ENCODE data around the gene MED13L.

MED13L gene

GRCh38 chr12:116201359-116201758 lies 76.1 kb downstream of the MED13L start:
- peaks cover 4% of the 10 kb centered on the region for H3K36me3 ChIP-seq (ENCODE audit: insufficient read depth, insufficient read length, low read length)
- no peak overlapping the region for H3K4me3 ChIP-seq (ENCODE audit: insufficient read length, low read depth)

GRCh38 chr12:116200812-116201211 lies 76.7 kb downstream of the MED13L start:
- no peak for DNase-seq (ENCODE audit: low read depth, low spot score)
- no peak overlapping the region for H3K4me3 ChIP-seq (ENCODE audit: insufficient read length, low read depth)
- no peak overlapping the region for H3K9ac ChIP-seq (ENCODE audit: insufficient read length, low read depth)
- no peak for TF ChIP-seq ZNF274 (IDR thresholded peaks at IDR 0.05; ENCODE audit: low read depth, low read length)
- no peak for TF ChIP-seq SUZ12 (IDR thresholded peaks at IDR 0.05; ENCODE audit: extremely low read depth, insufficient read depth, insufficient read length)
- TF ChIP-seq YY1 (IDR thresholded peaks at IDR 0.05; ENCODE audit: insufficient read depth, insufficient read length), result no peak
- H3K9me3 ChIP-seq (ENCODE audit: insufficient read depth, low read length), result no peaks in the 10 kb centered on the region
- H3K27me3 ChIP-seq (ENCODE audit: insufficient read depth, insufficient read length), result no peaks in the 10 kb centered on the region
- peaks cover 4% of the 10 kb centered on the region for H3K36me3 ChIP-seq (ENCODE audit: insufficient read depth, insufficient read length, low read length)
- no peaks in the 10 kb centered on the region for H3K4me1 ChIP-seq (ENCODE audit: insufficient read depth, insufficient read length)

More at GRCh38 chr12:116201359-116201758, 76.1 kb downstream of the MED13L start:
- DNase-seq (ENCODE audit: low read depth, low spot score), result no peak
- no peaks in the 10 kb centered on the region for H3K27me3 ChIP-seq (ENCODE audit: insufficient read depth, insufficient read length)
- H3K9ac ChIP-seq (ENCODE audit: insufficient read length, low read depth), result no peak overlapping the region
- no peaks in the 10 kb centered on the region for H3K9me3 ChIP-seq (ENCODE audit: insufficient read depth, low read length)
- H3K4me1 ChIP-seq (ENCODE audit: insufficient read depth, insufficient read length), result no peaks in the 10 kb centered on the region
- no peak for TF ChIP-seq SUZ12 (IDR thresholded peaks at IDR 0.05; ENCODE audit: extremely low read depth, insufficient read depth, insufficient read length)
- TF ChIP-seq YY1 (IDR thresholded peaks at IDR 0.05; ENCODE audit: insufficient read depth, insufficient read length), result no peak
- TF ChIP-seq ZNF274 (IDR thresholded peaks at IDR 0.05; ENCODE audit: low read depth, low read length), result no peak

GRCh38 chr12:116199160-116199706 lies 78.3 kb downstream of the MED13L start:
- no peak for DNase-seq (ENCODE audit: low read depth, low spot score)
- H3K27me3 ChIP-seq (ENCODE audit: insufficient read depth, insufficient read length), result no peaks in the 10 kb centered on the region
- no peaks in the 10 kb centered on the region for H3K9me3 ChIP-seq (ENCODE audit: insufficient read depth, low read length)
- TF ChIP-seq SUZ12 (IDR thresholded peaks at IDR 0.05; ENCODE audit: extremely low read depth, insufficient read depth, insufficient read length) (no peak), YY1 (IDR thresholded peaks at IDR 0.05; ENCODE audit: insufficient read depth, insufficient read length) (no peak), ZNF274 (IDR thresholded peaks at IDR 0.05; ENCODE audit: low read depth, low read length) (no peak)
- no peak overlapping the region for H3K9ac ChIP-seq (ENCODE audit: insufficient read length, low read depth)
- H3K4me3 ChIP-seq (ENCODE audit: insufficient read length, low read depth), result no peak overlapping the region
- no peaks in the 10 kb centered on the region for H3K36me3 ChIP-seq (ENCODE audit: insufficient read depth, insufficient read length, low read length)
- no peaks in the 10 kb centered on the region for H3K4me1 ChIP-seq (ENCODE audit: insufficient read depth, insufficient read length)

DNA sequence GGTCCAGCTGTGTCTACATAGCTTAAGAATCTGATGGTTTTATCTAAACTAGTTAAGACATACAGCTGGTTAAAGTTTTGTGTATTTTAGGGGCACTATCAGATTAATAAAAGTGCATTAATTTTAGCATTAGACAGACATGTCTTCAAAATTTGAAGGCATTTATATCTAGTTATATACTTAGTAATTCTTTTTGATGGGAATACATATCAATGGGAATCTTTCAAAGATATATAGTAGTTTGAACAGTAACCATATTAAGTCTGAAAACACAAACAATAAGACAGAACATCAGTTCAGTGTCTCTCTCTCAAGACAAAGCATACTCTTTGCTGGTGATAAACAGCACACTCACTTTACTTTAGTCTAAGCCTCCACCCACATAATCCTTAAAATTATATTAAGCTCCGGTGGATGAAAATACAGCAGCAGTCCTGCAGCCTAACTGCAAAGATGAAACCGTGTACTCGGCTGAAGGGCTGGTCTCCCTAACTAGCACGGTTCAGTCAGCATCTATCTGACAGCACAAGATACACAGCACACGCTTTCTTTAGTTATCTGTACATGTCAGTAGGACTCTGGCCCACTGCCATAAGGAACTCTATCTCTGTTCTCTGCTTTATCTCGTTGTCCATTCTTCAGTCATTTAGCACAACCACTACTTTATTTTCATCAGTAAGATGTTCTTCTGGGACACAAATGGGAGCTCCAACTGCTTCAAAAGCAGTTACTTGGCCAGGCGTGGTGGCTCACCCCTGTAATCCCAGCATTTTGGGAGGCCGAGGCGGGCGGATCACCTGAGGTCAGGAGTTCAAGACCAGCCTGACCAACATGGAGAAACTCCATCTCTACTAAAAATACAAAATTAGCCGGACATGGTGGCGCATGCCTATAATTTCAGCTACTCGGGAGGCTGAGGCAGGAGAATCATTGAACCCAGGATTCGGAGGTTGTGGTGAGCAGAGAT lies 80.5 kb downstream of the MED13L start:
- no peak for DNase-seq (ENCODE audit: low read depth, low spot score)
- H3K27me3 ChIP-seq (ENCODE audit: insufficient read depth, insufficient read length), result no peaks in the 10 kb centered on the region
- H3K9me3 ChIP-seq (ENCODE audit: insufficient read depth, low read length), result no peaks in the 10 kb centered on the region
- no peak overlapping the region for H3K9ac ChIP-seq (ENCODE audit: insufficient read length, low read depth)
- H3K4me3 ChIP-seq (ENCODE audit: insufficient read length, low read depth), result no peak overlapping the region
- H3K36me3 ChIP-seq (ENCODE audit: insufficient read depth, insufficient read length, low read length), result no peaks in the 10 kb centered on the region
- no peaks in the 10 kb centered on the region for H3K4me1 ChIP-seq (ENCODE audit: insufficient read depth, insufficient read length)
- TF ChIP-seq YY1 (IDR thresholded peaks at IDR 0.05; ENCODE audit: insufficient read depth, insufficient read length) (no peak), SUZ12 (IDR thresholded peaks at IDR 0.05; ENCODE audit: extremely low read depth, insufficient read depth, insufficient read length) (no peak), ZNF274 (IDR thresholded peaks at IDR 0.05; ENCODE audit: low read depth, low read length) (no peak)

DNA sequence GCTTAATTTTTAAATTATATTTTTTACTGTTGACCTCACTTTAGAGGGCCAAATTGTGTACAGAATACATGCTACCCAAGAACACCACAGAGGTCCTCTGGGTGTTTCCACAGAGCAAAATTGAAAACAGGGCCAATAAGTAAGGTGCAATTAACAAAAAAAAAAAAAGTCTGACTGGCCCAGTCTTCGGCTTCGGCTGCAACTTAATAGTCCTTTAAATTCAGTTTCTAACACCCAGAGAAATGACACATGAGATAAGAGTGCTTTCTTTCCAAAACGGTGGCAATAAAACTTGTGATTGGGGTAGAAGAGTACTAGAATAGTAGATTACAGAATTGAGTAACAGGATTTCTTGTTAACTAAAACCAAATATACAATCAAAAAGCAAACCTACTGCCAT lies 81.3 kb downstream of the MED13L start:
- TF ChIP-seq ZNF274 (IDR thresholded peaks at IDR 0.05; ENCODE audit: low read depth, low read length) (no peak), SUZ12 (IDR thresholded peaks at IDR 0.05; ENCODE audit: extremely low read depth, insufficient read depth, insufficient read length) (no peak), YY1 (IDR thresholded peaks at IDR 0.05; ENCODE audit: insufficient read depth, insufficient read length) (no peak)
- Histone ChIP-seq H3K9ac (ENCODE audit: insufficient read length, low read depth) (no peak overlapping the region), H3K4me3 (ENCODE audit: insufficient read length, low read depth) (no peak overlapping the region)

DNA sequence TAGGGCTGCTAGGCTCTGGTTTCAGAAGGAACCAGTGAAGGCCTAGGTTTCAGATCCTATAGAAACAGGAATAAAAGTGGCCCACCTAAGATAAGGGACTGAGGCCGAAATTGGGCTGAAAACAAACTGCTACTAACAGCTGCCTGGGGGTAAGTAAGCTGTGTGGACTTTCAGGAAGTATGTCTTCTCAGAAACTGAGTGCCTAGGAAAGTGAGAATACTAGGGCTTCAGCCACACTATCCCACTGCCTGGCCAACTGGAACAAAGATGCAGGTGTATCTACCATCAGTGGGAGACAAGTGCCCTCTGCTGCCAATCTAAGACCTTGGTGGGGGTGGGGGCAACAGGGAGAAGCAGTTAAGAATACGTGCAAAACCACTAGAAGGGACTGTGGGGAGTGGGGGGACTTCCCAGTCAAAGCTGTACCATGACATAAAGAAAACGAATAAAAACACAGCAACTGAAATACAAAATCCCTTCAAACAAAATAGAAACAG lies 82.5 kb downstream of the MED13L start:
- H3K4me3 ChIP-seq (ENCODE audit: insufficient read length, low read depth), result no peak overlapping the region
- H3K27me3 ChIP-seq (ENCODE audit: insufficient read depth, insufficient read length), result no peaks in the 10 kb centered on the region
- no peaks in the 10 kb centered on the region for H3K36me3 ChIP-seq (ENCODE audit: insufficient read depth, insufficient read length, low read length)
- H3K9ac ChIP-seq (ENCODE audit: insufficient read length, low read depth), result no peak overlapping the region
- no peaks in the 10 kb centered on the region for H3K4me1 ChIP-seq (ENCODE audit: insufficient read depth, insufficient read length)
- H3K9me3 ChIP-seq (ENCODE audit: insufficient read depth, low read length), result no peaks in the 10 kb centered on the region
- TF ChIP-seq YY1 (IDR thresholded peaks at IDR 0.05; ENCODE audit: insufficient read depth, insufficient read length), result no peak
- no peak for TF ChIP-seq ZNF274 (IDR thresholded peaks at IDR 0.05; ENCODE audit: low read depth, low read length)
- no peak for TF ChIP-seq SUZ12 (IDR thresholded peaks at IDR 0.05; ENCODE audit: extremely low read depth, insufficient read depth, insufficient read length)
- no peak for DNase-seq (ENCODE audit: low read depth, low spot score)

More for the DNA sequence above, 81.3 kb downstream of the MED13L start:
- DNase-seq (ENCODE audit: low read depth, low spot score), result no peak
- no peaks in the 10 kb centered on the region for H3K36me3 ChIP-seq (ENCODE audit: insufficient read depth, insufficient read length, low read length)
- no peaks in the 10 kb centered on the region for H3K4me1 ChIP-seq (ENCODE audit: insufficient read depth, insufficient read length)
- H3K27me3 ChIP-seq (ENCODE audit: insufficient read depth, insufficient read length), result no peaks in the 10 kb centered on the region
- no peaks in the 10 kb centered on the region for H3K9me3 ChIP-seq (ENCODE audit: insufficient read depth, low read length)

DNA sequence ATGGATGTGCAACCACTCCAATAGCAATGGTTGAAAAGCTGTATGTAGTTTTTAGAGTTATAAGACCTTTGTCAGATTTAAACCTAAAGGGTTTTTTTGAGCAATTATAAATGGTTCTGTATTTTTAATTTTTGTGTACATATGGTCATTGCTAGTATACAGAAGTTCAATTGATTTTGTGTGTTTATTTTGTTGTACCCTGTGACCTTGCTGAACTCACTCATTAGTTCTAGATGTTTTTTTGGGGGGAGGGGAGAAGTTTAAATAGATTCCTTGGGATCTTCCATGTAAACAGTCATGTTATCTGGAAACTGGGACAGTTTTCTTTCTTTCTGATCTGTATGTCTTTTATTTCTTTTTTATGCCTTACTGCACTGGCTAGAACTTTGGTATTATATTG lies 87.8 kb downstream of the MED13L start:
- Histone ChIP-seq H3K9ac (ENCODE audit: insufficient read length, low read depth) (no peak overlapping the region), H3K27me3 (ENCODE audit: insufficient read depth, insufficient read length) (no peaks in the 10 kb centered on the region), H3K4me1 (ENCODE audit: insufficient read depth, insufficient read length) (no peaks in the 10 kb centered on the region), H3K9me3 (ENCODE audit: insufficient read depth, low read length) (no peaks in the 10 kb centered on the region), H3K4me3 (ENCODE audit: insufficient read length, low read depth) (no peak overlapping the region), H3K36me3 (ENCODE audit: insufficient read depth, insufficient read length, low read length) (no peaks in the 10 kb centered on the region)
- no peak for TF ChIP-seq ZNF274 (IDR thresholded peaks at IDR 0.05; ENCODE audit: low read depth, low read length)
- no peak for TF ChIP-seq YY1 (IDR thresholded peaks at IDR 0.05; ENCODE audit: insufficient read depth, insufficient read length)
- TF ChIP-seq SUZ12 (IDR thresholded peaks at IDR 0.05; ENCODE audit: extremely low read depth, insufficient read depth, insufficient read length), result no peak
- no peak for DNase-seq (ENCODE audit: low read depth, low spot score)

Measured in NT2/D1 (cell line).